ENCODE data around the gene HCN2.
"Not testable (repeated sequence)": the region's sequence is repeated elsewhere in the genome, so short reads cannot be mapped to it uniquely, and the experiment has no call there.

Gene HCN2

GRCh38 chr19:601790-602189, 12.1 kb downstream of the HCN2 start:
- DNase-seq (ENCODE audit: low read depth), result no peak
- H3K4me3 ChIP-seq (ENCODE audit: low read length), result no peak overlapping the region
- TF ChIP-seq, protein P1, sequence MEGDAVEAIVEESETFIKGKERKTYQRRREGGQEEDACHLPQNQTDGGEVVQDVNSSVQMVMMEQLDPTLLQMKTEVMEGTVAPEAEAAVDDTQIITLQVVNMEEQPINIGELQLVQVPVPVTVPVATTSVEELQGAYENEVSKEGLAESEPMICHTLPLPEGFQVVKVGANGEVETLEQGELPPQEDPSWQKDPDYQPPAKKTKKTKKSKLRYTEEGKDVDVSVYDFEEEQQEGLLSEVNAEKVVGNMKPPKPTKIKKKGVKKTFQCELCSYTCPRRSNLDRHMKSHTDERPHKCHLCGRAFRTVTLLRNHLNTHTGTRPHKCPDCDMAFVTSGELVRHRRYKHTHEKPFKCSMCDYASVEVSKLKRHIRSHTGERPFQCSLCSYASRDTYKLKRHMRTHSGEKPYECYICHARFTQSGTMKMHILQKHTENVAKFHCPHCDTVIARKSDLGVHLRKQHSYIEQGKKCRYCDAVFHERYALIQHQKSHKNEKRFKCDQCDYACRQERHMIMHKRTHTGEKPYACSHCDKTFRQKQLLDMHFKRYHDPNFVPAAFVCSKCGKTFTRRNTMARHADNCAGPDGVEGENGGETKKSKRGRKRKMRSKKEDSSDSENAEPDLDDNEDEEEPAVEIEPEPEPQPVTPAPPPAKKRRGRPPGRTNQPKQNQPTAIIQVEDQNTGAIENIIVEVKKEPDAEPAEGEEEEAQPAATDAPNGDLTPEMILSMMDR (IDR thresholded peaks at IDR 0.05; ENCODE audit: insufficient read depth, low read depth, low read length, missing control alignments), result no peak

GRCh38 chr19:602391-603301, 13.0 kb downstream of the HCN2 start:
- no peak for DNase-seq (ENCODE audit: low read depth)
- TF ChIP-seq, protein P1 (IDR thresholded peaks at IDR 0.05; ENCODE audit: insufficient read depth, low read depth, low read length, missing control alignments), result no peak
- no peak overlapping the region for H3K4me3 ChIP-seq (ENCODE audit: low read length)

GRCh38 chr19:603302-603639, 13.6 kb downstream of the HCN2 start:
- not testable (repeated sequence) for H3K4me3 ChIP-seq (ENCODE audit: low read length); DNase-seq (ENCODE audit: low read depth)

DNA sequence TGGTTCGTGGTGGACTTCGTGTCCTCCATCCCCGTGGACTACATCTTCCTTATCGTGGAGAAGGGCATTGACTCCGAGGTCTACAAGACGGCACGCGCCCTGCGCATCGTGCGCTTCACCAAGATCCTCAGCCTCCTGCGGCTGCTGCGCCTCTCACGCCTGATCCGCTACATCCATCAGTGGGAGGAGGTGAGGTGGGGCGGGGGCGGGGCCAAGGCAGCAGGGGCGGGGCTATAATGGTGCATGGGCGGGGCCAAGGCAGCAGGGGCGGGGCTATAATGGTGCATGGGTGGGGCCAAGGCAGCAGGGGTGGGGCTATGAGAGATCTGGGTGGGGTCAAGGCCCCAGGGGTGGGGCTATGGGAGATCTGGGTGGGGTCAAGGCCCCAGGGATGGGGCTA, 14.1 kb downstream of the HCN2 start:
- not testable (repeated sequence) for DNase-seq (ENCODE audit: low read depth); H3K4me3 ChIP-seq (ENCODE audit: low read length)

- no peak overlapping the region for H3K4me3 ChIP-seq (ENCODE audit: low read length)
- TF ChIP-seq, protein P1 (IDR thresholded peaks at IDR 0.05; ENCODE audit: insufficient read depth, low read depth, low read length, missing control alignments), result no peak
- DNase-seq (ENCODE audit: low read depth), result no peak
Measured at GRCh38 chr19:604355-604754, 14.7 kb downstream of the HCN2 start.

GRCh38 chr19:605061-605971, 15.6 kb downstream of the HCN2 start:
- DNase-seq (ENCODE audit: low read depth); H3K4me3 ChIP-seq (ENCODE audit: low read length): not testable (repeated sequence)

- no peak overlapping the region for H3K4me3 ChIP-seq (ENCODE audit: low read length)
- no peak for DNase-seq (ENCODE audit: low read depth)
- TF ChIP-seq, protein P1 (IDR thresholded peaks at IDR 0.05; ENCODE audit: insufficient read depth, low read depth, low read length, missing control alignments), result no peak
Measured at GRCh38 chr19:607301-608154, 17.8 kb downstream of the HCN2 start.
